Measurements from ENCODE around the gene TMEM203.

Gene TMEM203

DNA sequence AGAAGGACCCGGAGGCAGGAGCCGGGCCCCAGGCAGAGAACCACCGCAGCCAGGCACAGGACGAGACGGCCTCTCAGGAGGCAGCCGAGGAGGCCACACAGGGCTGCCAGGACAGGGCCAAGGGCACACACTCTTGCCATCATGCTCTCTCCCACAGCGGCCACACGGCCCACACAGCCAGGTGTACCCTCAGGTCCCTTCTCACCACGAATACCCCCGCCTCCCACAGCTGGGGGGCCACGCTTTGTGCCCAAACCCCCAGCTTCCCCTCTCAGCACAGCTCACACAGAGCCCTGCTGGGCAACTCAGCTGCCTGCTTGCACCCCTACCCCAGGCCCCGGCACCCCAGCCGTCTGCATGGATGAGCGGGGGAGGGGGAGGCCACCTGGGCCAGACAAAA is 11.7 kb downstream of the TMEM203 start:
- no peak for DNase-seq (ENCODE audit: low read depth)
- no peak overlapping the region for H3K4me3 ChIP-seq (ENCODE audit: low read depth, low read length)
- TF ChIP-seq, protein P1, sequence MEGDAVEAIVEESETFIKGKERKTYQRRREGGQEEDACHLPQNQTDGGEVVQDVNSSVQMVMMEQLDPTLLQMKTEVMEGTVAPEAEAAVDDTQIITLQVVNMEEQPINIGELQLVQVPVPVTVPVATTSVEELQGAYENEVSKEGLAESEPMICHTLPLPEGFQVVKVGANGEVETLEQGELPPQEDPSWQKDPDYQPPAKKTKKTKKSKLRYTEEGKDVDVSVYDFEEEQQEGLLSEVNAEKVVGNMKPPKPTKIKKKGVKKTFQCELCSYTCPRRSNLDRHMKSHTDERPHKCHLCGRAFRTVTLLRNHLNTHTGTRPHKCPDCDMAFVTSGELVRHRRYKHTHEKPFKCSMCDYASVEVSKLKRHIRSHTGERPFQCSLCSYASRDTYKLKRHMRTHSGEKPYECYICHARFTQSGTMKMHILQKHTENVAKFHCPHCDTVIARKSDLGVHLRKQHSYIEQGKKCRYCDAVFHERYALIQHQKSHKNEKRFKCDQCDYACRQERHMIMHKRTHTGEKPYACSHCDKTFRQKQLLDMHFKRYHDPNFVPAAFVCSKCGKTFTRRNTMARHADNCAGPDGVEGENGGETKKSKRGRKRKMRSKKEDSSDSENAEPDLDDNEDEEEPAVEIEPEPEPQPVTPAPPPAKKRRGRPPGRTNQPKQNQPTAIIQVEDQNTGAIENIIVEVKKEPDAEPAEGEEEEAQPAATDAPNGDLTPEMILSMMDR (IDR thresholded peaks at IDR 0.05; ENCODE audit: control insufficient read depth, extremely low read depth, insufficient read depth), result no peak

DNA sequence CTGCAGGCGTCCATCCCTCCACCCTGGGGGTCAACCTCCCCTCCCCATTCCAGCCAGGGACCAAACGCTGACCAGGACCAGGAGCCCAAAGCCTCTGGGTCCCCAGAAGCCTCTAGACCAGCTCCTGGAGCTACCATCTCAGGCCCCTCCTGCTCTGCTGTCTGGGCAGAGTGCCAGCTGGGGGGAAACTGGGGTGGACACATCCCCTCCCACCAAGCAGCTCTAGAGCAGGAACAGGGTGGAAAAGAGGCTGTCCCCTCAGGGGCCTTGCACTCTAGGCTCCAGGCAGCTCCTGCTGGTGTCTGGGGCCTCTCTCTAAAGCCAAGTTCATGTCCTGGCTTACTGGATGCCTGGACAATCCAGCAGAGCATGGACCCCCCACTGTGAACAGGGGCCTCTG is 12.6 kb downstream of the TMEM203 start:
- DNase-seq (ENCODE audit: low read depth), result no peak
- TF ChIP-seq, protein P1 (IDR thresholded peaks at IDR 0.05; ENCODE audit: control insufficient read depth, extremely low read depth, insufficient read depth), result no peak

DNA sequence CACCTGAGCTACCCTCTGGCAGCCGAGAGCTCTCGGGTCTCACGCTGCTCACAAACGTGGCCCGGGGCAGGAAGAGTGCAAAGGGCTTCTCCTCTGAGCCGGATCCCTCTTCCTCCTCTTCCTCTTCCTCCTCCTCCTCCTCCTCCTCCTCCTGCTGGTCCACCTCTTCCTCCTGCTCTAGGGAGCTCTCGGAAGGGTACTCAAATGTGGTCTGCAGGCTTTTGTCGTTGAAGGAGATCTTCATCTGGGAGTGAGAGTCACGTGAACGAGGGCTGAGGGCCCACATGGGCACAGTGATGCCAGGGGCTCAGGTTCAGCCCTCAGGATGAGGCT is 13.0 kb downstream of the TMEM203 start:
- no peak overlapping the region for H3K4me3 ChIP-seq (ENCODE audit: low read depth, low read length)
- TF ChIP-seq, protein P1 (IDR thresholded peaks at IDR 0.05; ENCODE audit: control insufficient read depth, extremely low read depth, insufficient read depth), result no peak
- no peak for DNase-seq (ENCODE audit: low read depth)

More for the DNA sequence above, 12.6 kb downstream of the TMEM203 start:
- H3K4me3 ChIP-seq (ENCODE audit: low read depth, low read length), result no peak overlapping the region

DNA sequence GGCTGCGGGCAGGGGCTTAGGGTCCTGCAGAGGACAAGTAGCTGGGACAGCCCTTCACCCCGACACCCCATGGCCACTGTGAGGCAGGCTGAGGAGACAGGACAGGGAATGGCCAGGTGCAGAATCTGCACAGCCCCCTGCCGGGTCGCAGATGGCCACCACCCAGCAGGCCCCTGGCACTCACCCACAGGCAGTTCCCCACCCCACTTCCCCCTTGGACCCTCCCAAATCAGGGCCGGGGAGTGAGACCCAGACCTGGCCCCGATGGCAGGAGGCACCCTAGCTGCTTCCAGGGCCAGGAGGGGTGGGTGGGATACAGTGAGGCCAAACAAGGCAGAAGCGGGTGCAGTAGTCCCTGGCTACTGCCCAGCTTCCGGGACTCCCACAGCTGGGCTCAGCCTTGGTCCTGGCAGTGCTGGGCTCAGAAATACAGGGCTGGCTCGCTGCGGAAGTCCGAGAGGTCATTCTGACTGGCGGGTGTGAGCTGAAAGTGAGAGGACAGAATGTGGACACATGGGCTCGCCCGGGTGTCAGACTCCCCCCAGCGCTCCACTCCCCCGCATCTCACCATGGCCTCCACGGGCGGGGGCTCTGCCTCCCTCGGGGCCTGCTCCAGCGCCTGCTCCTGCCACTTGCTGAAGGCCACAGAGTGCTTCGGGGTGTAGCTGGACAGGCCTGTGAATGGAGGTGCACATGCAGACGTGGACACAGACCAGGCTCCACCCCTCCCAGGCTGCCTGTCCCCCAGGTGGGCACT is 13.6 kb downstream of the TMEM203 start:
- DNase-seq (ENCODE audit: low read depth), result no peak
- H3K4me3 ChIP-seq (ENCODE audit: low read depth, low read length), result no peak overlapping the region
- TF ChIP-seq, protein P1 (IDR thresholded peaks at IDR 0.05; ENCODE audit: control insufficient read depth, extremely low read depth, insufficient read depth), result no peak

DNA sequence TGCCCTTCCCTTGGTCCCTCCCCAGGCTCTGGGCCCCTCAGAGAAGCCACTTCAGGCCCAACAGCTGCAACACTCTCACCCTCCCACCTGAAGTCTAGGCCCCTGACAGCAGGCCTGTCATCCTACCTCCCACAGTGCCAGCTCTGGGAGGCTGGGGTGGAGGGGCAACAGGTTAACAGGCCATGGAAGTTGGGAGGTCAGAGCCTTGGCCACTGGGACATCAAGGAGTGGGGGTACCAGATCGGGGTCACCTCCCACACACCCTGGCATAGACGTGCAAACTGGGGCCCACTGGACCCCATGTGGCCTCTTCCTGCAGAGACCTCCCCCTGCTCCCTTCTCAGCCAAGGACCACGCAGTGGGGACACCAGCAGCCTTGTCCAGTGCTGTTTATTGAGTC is 14.2 kb downstream of the TMEM203 start:
- no peak for DNase-seq (ENCODE audit: low read depth)
- no peak overlapping the region for H3K4me3 ChIP-seq (ENCODE audit: low read depth, low read length)
- TF ChIP-seq, protein P1 (IDR thresholded peaks at IDR 0.05; ENCODE audit: control insufficient read depth, extremely low read depth, insufficient read depth), result no peak

DNA sequence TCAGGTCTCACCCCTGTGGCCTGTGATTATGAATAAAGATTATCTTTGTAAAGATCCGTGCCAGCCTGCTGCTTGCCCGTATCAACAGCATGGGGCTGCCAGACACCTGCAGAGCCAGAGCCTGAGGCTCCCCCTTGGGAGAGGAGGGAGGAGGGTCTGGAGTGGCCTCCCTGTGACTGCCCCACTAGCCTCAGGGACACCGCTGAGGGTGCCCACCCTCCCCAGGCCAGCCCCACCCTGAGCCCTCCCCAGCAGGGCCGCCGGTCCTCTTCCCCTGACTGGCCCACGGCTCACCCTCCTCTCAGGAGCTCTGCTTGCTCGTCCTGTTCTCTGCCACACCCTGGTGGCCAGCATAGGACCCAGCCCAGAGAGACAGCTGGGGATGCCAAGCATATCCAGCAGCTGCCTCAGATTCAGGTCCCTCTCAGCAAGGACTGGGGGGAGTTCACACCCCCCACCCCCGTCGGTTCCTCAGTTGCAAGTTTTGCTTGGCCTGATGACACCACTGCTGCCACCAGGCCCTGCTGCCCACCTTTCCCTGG is 15.1 kb downstream of the TMEM203 start:
- peak overlapping the region; percentile 100 for H3K4me3 ChIP-seq (ENCODE audit: low read depth, low read length)

More for the DNA sequence above, 15.1 kb downstream of the TMEM203 start:
- DNase-seq (ENCODE audit: low read depth), result no peak
- TF ChIP-seq, protein P1 (IDR thresholded peaks at IDR 0.05; ENCODE audit: control insufficient read depth, extremely low read depth, insufficient read depth), result peak; percentile 64

Data from LNCaP clone FGC (cell line).